ENCODE data around the gene SUPT3H.

The SUPT3H gene

GRCh38 chr6:45378334-45378926, 696 bp upstream of the SUPT3H start:
- Histone ChIP-seq H3K27me3 (ENCODE audit: control insufficient read depth, insufficient read depth, low read length) (no peaks in the 10 kb centered on the region), H3K4me1 (ENCODE audit: control insufficient read depth, insufficient read depth, low read length) (peaks cover 10% of the 10 kb centered on the region), H3K4me3 (ENCODE audit: low read length) (peak overlapping the region; percentile 96), H3K9ac (ENCODE audit: low read length) (peak overlapping the region; percentile 93), H3K27ac (ENCODE audit: low read depth, low read length) (peak overlapping the region; percentile 99), H3K36me3 (ENCODE audit: control insufficient read depth, insufficient read depth, low read length) (no peaks in the 10 kb centered on the region)

GRCh38 chr6:45377043-45377553, 636 bp downstream of the SUPT3H start:
- H3K36me3 ChIP-seq (ENCODE audit: control insufficient read depth, insufficient read depth, low read length) = no peaks in the 10 kb centered on the region
- peak overlapping the region; percentile 88 for H3K9ac ChIP-seq (ENCODE audit: low read length)
- H3K27me3 ChIP-seq (ENCODE audit: control insufficient read depth, insufficient read depth, low read length) = no peaks in the 10 kb centered on the region
- peak overlapping the region; percentile 96 for H3K4me3 ChIP-seq (ENCODE audit: low read length)
- peak overlapping the region; percentile 99 for H3K27ac ChIP-seq (ENCODE audit: low read depth, low read length)
- peaks cover 10% of the 10 kb centered on the region for H3K4me1 ChIP-seq (ENCODE audit: control insufficient read depth, insufficient read depth, low read length)

- no peaks in the 10 kb centered on the region for H3K36me3 ChIP-seq (ENCODE audit: control insufficient read depth, insufficient read depth, low read length)
- H3K4me3 ChIP-seq (ENCODE audit: low read length) = peak overlapping the region; percentile 96
- H3K4me1 ChIP-seq (ENCODE audit: control insufficient read depth, insufficient read depth, low read length) = peaks cover 10% of the 10 kb centered on the region
- peak overlapping the region; percentile 99 for H3K27ac ChIP-seq (ENCODE audit: low read depth, low read length)
- H3K9ac ChIP-seq (ENCODE audit: low read length) = no peak overlapping the region
- H3K27me3 ChIP-seq (ENCODE audit: control insufficient read depth, insufficient read depth, low read length) = no peaks in the 10 kb centered on the region
Measured at GRCh38 chr6:45376310-45377042, 1.3 kb downstream of the SUPT3H start.

GRCh38 chr6:45375449-45375848, 2.3 kb downstream of the SUPT3H start:
- Histone ChIP-seq H3K9ac (ENCODE audit: low read length) (no peak overlapping the region), H3K27me3 (ENCODE audit: control insufficient read depth, insufficient read depth, low read length) (no peaks in the 10 kb centered on the region), H3K27ac (ENCODE audit: low read depth, low read length) (no peak overlapping the region), H3K4me3 (ENCODE audit: low read length) (no peak overlapping the region), H3K36me3 (ENCODE audit: control insufficient read depth, insufficient read depth, low read length) (no peaks in the 10 kb centered on the region), H3K4me1 (ENCODE audit: control insufficient read depth, insufficient read depth, low read length) (peaks cover 10% of the 10 kb centered on the region)

- H3K4me3 ChIP-seq (ENCODE audit: low read length) = no peak overlapping the region
- peaks cover 6% of the 10 kb centered on the region for H3K4me1 ChIP-seq (ENCODE audit: control insufficient read depth, insufficient read depth, low read length)
- H3K9ac ChIP-seq (ENCODE audit: low read length) = no peak overlapping the region
- no peak overlapping the region for H3K27ac ChIP-seq (ENCODE audit: low read depth, low read length)
- H3K27me3 ChIP-seq (ENCODE audit: control insufficient read depth, insufficient read depth, low read length) = no peaks in the 10 kb centered on the region
- no peaks in the 10 kb centered on the region for H3K36me3 ChIP-seq (ENCODE audit: control insufficient read depth, insufficient read depth, low read length)
Measured at GRCh38 chr6:45371924-45372573, 5.7 kb downstream of the SUPT3H start.

GRCh38 chr6:45369870-45370269, 7.9 kb downstream of the SUPT3H start:
- no peaks in the 10 kb centered on the region for H3K27me3 ChIP-seq (ENCODE audit: control insufficient read depth, insufficient read depth, low read length)
- H3K4me1 ChIP-seq (ENCODE audit: control insufficient read depth, insufficient read depth, low read length) = no peaks in the 10 kb centered on the region
- H3K27ac ChIP-seq (ENCODE audit: low read depth, low read length) = no peak overlapping the region
- H3K4me3 ChIP-seq (ENCODE audit: low read length) = no peak overlapping the region
- H3K36me3 ChIP-seq (ENCODE audit: control insufficient read depth, insufficient read depth, low read length) = no peaks in the 10 kb centered on the region
- H3K9ac ChIP-seq (ENCODE audit: low read length) = no peak overlapping the region

DNA sequence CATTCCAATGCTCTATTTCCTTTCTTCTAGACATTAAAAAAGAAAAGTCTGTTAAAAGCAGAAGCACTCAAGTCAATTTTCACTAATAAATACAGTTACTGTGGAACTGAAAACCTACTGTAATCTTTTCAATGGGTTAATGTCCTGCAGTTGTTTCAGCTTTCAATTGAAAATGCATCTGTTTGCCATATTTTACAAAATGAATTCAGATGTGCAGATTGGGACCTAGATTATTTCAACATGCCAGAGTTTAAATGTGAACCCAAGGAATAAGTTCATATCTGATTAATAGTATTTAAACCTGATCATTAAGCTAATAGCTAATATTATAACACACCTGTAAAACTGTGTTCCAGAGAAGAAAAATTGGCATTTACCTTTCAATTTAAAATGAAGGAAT, 9.7 kb downstream of the SUPT3H start:
- H3K4me3 ChIP-seq (ENCODE audit: low read length) = no peak overlapping the region
- H3K27ac ChIP-seq (ENCODE audit: low read depth, low read length) = no peak overlapping the region
- no peak overlapping the region for H3K9ac ChIP-seq (ENCODE audit: low read length)
- no peaks in the 10 kb centered on the region for H3K4me1 ChIP-seq (ENCODE audit: control insufficient read depth, insufficient read depth, low read length)
- H3K27me3 ChIP-seq (ENCODE audit: control insufficient read depth, insufficient read depth, low read length) = no peaks in the 10 kb centered on the region
- H3K36me3 ChIP-seq (ENCODE audit: control insufficient read depth, insufficient read depth, low read length) = no peaks in the 10 kb centered on the region

GRCh38 chr6:45366534-45366933, 11.2 kb downstream of the SUPT3H start:
- Histone ChIP-seq H3K4me3 (ENCODE audit: low read length) (no peak overlapping the region), H3K27ac (ENCODE audit: low read depth, low read length) (no peak overlapping the region), H3K4me1 (ENCODE audit: control insufficient read depth, insufficient read depth, low read length) (no peaks in the 10 kb centered on the region), H3K36me3 (ENCODE audit: control insufficient read depth, insufficient read depth, low read length) (no peaks in the 10 kb centered on the region), H3K27me3 (ENCODE audit: control insufficient read depth, insufficient read depth, low read length) (no peaks in the 10 kb centered on the region), H3K9ac (ENCODE audit: low read length) (no peak overlapping the region)

- H3K36me3 ChIP-seq (ENCODE audit: control insufficient read depth, insufficient read depth, low read length) = no peaks in the 10 kb centered on the region
- H3K27ac ChIP-seq (ENCODE audit: low read depth, low read length) = no peak overlapping the region
- H3K27me3 ChIP-seq (ENCODE audit: control insufficient read depth, insufficient read depth, low read length) = no peaks in the 10 kb centered on the region
- no peaks in the 10 kb centered on the region for H3K4me1 ChIP-seq (ENCODE audit: control insufficient read depth, insufficient read depth, low read length)
- no peak overlapping the region for H3K4me3 ChIP-seq (ENCODE audit: low read length)
- no peak overlapping the region for H3K9ac ChIP-seq (ENCODE audit: low read length)
Measured at GRCh38 chr6:45365036-45365435, 12.7 kb downstream of the SUPT3H start.

- no peak overlapping the region for H3K27ac ChIP-seq (ENCODE audit: low read depth, low read length)
- no peak overlapping the region for H3K9ac ChIP-seq (ENCODE audit: low read length)
- no peak overlapping the region for H3K4me3 ChIP-seq (ENCODE audit: low read length)
- H3K4me1 ChIP-seq (ENCODE audit: control insufficient read depth, insufficient read depth, low read length) = no peaks in the 10 kb centered on the region
- no peaks in the 10 kb centered on the region for H3K27me3 ChIP-seq (ENCODE audit: control insufficient read depth, insufficient read depth, low read length)
- H3K36me3 ChIP-seq (ENCODE audit: control insufficient read depth, insufficient read depth, low read length) = no peaks in the 10 kb centered on the region
Measured at GRCh38 chr6:45364466-45364865, 13.3 kb downstream of the SUPT3H start.

- Histone ChIP-seq H3K9ac (ENCODE audit: low read length) (no peak overlapping the region), H3K36me3 (ENCODE audit: control insufficient read depth, insufficient read depth, low read length) (no peaks in the 10 kb centered on the region), H3K27ac (ENCODE audit: low read depth, low read length) (no peak overlapping the region), H3K27me3 (ENCODE audit: control insufficient read depth, insufficient read depth, low read length) (no peaks in the 10 kb centered on the region), H3K4me3 (ENCODE audit: low read length) (no peak overlapping the region), H3K4me1 (ENCODE audit: control insufficient read depth, insufficient read depth, low read length) (no peaks in the 10 kb centered on the region)
Measured at GRCh38 chr6:45353654-45354053, 24.1 kb downstream of the SUPT3H start.

- Histone ChIP-seq H3K36me3 (ENCODE audit: control insufficient read depth, insufficient read depth, low read length) (no peaks in the 10 kb centered on the region), H3K27ac (ENCODE audit: low read depth, low read length) (no peak overlapping the region), H3K9ac (ENCODE audit: low read length) (no peak overlapping the region), H3K4me1 (ENCODE audit: control insufficient read depth, insufficient read depth, low read length) (no peaks in the 10 kb centered on the region), H3K27me3 (ENCODE audit: control insufficient read depth, insufficient read depth, low read length) (no peaks in the 10 kb centered on the region), H3K4me3 (ENCODE audit: low read length) (no peak overlapping the region)
Measured at GRCh38 chr6:45351667-45352066, 26.1 kb downstream of the SUPT3H start.

All from rectal smooth muscle tissue (tissue), 1 donor.